ENCODE results near the gene NKX3-2. TPM values are rescaled to one million over a fixed set of nuclear protein-coding genes. Genes with fewer than 3 reads are reported as not detected.

Gene NKX3-2
- total and polyA plus RNA-seq, 3 donors from 2014 or later = 0.50 to 1.3 (median 0.57) TPM

DNA sequence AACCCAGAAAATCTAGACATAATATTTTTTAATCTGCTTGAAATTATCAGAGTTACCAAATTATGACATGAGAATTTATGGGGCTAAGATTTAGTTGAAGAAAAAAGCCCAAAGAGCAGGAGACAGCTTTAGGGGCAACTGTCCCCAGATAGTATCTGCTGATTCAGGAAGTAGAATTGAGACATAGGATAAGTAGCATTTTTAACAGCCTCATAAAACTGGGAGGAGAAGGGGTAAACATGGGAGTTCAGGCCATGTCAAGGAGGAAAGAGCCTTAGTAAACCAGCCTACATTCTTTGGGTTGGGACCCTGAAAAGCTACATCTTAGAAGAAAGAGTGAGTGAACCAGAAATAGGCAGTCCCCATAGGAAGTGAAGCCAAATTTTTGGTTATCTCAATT, 50.5 kb downstream of the NKX3-2 start:
- no peak for DNase-seq
- Histone ChIP-seq H3K9me3 (no peaks in the 10 kb centered on the region), H3K4me3 (no peak overlapping the region), H3K27me3 (no peaks in the 10 kb centered on the region), H3K27ac (no peak overlapping the region), H3K4me1 (no peaks in the 10 kb centered on the region), H3K36me3 (ENCODE audit: low read depth, missing control alignments) (no peaks in the 10 kb centered on the region)
- intact Hi-C loops (cut with DNase I; ENCODE audit: low total_unique reads) = no loop called here
- TF ChIP-seq, protein P1, sequence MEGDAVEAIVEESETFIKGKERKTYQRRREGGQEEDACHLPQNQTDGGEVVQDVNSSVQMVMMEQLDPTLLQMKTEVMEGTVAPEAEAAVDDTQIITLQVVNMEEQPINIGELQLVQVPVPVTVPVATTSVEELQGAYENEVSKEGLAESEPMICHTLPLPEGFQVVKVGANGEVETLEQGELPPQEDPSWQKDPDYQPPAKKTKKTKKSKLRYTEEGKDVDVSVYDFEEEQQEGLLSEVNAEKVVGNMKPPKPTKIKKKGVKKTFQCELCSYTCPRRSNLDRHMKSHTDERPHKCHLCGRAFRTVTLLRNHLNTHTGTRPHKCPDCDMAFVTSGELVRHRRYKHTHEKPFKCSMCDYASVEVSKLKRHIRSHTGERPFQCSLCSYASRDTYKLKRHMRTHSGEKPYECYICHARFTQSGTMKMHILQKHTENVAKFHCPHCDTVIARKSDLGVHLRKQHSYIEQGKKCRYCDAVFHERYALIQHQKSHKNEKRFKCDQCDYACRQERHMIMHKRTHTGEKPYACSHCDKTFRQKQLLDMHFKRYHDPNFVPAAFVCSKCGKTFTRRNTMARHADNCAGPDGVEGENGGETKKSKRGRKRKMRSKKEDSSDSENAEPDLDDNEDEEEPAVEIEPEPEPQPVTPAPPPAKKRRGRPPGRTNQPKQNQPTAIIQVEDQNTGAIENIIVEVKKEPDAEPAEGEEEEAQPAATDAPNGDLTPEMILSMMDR (IDR thresholded peaks at IDR 0.05) = no peak
- no peak for TF ChIP-seq POLR2A (IDR thresholded peaks at IDR 0.05)

DNA sequence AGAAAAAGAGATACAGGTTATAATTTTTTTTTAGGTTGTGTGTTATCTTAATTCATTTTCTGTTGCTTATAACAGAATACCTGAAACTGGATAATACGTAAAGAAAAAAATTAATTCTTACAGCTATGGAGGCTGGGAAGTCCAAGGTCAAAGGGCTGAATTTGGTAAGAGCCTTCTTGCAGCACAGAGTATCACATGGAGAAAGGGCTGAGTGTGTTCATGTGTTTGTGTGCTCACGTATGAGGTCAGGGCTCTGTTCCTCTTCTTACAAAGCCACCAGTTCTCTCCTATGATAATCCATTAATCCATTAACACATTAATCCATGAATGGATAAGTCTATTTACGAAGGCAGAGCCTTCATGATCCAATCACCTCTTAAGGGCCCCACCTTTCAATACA, 51.6 kb downstream of the NKX3-2 start:
- H3K36me3 ChIP-seq (ENCODE audit: low read depth, missing control alignments) = no peaks in the 10 kb centered on the region
- 86 to 88% methylated on average over 3 of the region's 3 CpGs for WGBS, 2 donors
- no peak overlapping the region for H3K4me3 ChIP-seq
- no peaks in the 10 kb centered on the region for H3K9me3 ChIP-seq
- H3K27me3 ChIP-seq = no peaks in the 10 kb centered on the region
- H3K4me1 ChIP-seq = no peaks in the 10 kb centered on the region
- no peak for DNase-seq
- intact Hi-C loops (cut with DNase I; ENCODE audit: low total_unique reads) = no loop called here
- H3K27ac ChIP-seq = no peak overlapping the region
- no peak for TF ChIP-seq POLR2A (IDR thresholded peaks at IDR 0.05)
- TF ChIP-seq, protein P1 (IDR thresholded peaks at IDR 0.05) = no peak

Other genes with a start within 250 kb of the NKX3-2 start
- 10 to 100 TPM; 30.2 to 34.3 TPM for gene RAB28, start 60.2 kb downstream of the NKX3-2 start, total RNA-seq
- 65.1 TPM for gene RAB28, start 60.2 kb downstream of the NKX3-2 start, polyA plus RNA-seq (ENCODE audit: insufficient read depth, low read depth, low replicate concordance)
- gene BOD1L1, start 83.2 kb upstream of the NKX3-2 start, total RNA-seq = 100 to 1,000 TPM in 1 of 2 donors, 10 to 100 TPM in 1; 98.1 to 108 TPM
- gene BOD1L1, start 83.2 kb upstream of the NKX3-2 start, polyA plus RNA-seq (ENCODE audit: insufficient read depth, low read depth, low replicate concordance) = 14.7 TPM

Data from testis (tissue), 3 donors.